ENCODE measurements around the gene DNAJC28. TPM values are rescaled to one million over a fixed set of nuclear protein-coding genes. Genes with fewer than 3 reads are reported as not detected.

Gene DNAJC28
- total RNA-seq, 4 donors from 2014 or later: 0.66 to 3.6 (median 1.7) TPM

DNA sequence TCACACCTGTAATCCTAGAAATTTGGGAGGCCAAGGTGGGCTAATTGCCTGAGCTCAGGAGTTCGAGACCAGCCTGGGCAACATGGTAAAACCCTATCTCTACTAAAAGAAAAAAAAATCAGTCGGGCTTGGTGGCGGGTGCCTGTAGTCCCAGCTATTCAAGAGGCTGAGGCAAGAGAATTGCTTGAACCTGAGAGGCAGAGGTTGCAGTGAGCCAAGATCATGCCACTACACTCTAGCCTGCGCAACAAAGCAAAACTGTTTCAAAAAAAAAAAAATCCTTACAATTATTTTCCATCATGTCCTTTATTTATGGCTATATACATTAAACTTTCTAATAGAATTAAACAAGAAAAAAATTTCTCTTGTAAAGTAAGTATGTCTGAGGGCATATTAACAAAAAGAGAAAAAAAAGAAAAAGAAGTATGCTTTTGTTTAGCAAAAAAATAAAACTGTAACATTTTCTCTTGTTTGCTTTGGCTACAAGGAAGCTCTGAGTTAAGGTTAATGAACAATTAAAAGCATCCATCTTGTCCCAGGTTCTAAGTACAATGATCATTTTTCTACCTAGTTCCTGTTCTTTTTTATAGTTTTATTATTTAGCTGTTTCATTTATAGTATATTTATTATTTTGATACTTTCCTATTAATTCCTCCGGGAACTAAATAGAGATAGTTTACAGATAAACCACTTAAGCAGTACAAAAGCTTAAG is 29.8 kb downstream of the DNAJC28 start:
- no peaks in the 10 kb centered on the region for H3K4me1 ChIP-seq
- 93 to 94% methylated on average over 5 of the region's 5 CpGs for WGBS, 2 donors
- no peaks in the 10 kb centered on the region for H3K27me3 ChIP-seq
- DNase-seq (ENCODE audit: low spot score in 2 of 2): no peak
- H3K9me3 ChIP-seq: no peaks in the 10 kb centered on the region
- TF ChIP-seq POLR2A (IDR thresholded peaks at IDR 0.05) (no peak), EP300 (IDR thresholded peaks at IDR 0.05) (no peak)
- TF ChIP-seq, protein P1, sequence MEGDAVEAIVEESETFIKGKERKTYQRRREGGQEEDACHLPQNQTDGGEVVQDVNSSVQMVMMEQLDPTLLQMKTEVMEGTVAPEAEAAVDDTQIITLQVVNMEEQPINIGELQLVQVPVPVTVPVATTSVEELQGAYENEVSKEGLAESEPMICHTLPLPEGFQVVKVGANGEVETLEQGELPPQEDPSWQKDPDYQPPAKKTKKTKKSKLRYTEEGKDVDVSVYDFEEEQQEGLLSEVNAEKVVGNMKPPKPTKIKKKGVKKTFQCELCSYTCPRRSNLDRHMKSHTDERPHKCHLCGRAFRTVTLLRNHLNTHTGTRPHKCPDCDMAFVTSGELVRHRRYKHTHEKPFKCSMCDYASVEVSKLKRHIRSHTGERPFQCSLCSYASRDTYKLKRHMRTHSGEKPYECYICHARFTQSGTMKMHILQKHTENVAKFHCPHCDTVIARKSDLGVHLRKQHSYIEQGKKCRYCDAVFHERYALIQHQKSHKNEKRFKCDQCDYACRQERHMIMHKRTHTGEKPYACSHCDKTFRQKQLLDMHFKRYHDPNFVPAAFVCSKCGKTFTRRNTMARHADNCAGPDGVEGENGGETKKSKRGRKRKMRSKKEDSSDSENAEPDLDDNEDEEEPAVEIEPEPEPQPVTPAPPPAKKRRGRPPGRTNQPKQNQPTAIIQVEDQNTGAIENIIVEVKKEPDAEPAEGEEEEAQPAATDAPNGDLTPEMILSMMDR (IDR thresholded peaks at IDR 0.05): no peak
- no peak overlapping the region for H3K4me3 ChIP-seq
- H3K36me3 ChIP-seq: peaks cover 0 to 57% (median 0%) of the 10 kb centered on the region in 3 donors
- H3K27ac ChIP-seq: no peak overlapping the region

DNA sequence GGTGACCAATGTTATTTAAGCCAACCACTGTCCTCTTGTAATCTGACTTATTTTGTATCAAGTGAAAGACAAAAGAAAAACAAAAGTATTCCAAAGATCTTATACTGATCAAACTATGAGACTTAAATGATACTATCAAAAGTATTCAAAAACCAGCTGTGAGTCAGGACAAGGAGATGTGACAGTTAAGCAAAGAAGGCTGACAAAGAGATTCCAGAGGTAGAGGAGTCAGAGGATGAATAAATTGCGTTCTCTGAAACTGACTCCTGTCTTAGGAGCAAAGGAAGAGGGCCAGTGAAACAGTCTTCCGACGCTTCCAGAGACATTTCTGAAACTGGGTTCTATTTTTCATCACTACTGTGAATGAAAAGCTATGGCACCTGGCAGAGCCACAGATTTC is 32.7 kb downstream of the DNAJC28 start:
- WGBS, 2 donors: 94% methylated on average over 3 of the region's 3 CpGs
- no peak for TF ChIP-seq EP300 (IDR thresholded peaks at IDR 0.05)
- TF ChIP-seq POLR2A (IDR thresholded peaks at IDR 0.05): no peak
- TF ChIP-seq, protein P1 (IDR thresholded peaks at IDR 0.05): no peak
- no peak overlapping the region for H3K4me3 ChIP-seq
- H3K9me3 ChIP-seq: no peaks in the 10 kb centered on the region
- no peak overlapping the region for H3K27ac ChIP-seq
- peaks cover 0 to 78% (median 0%) of the 10 kb centered on the region in 3 donors for H3K36me3 ChIP-seq
- DNase-seq (ENCODE audit: low spot score in 2 of 2): no peak
- H3K27me3 ChIP-seq: no peaks in the 10 kb centered on the region
- H3K4me1 ChIP-seq: no peaks in the 10 kb centered on the region

DNA sequence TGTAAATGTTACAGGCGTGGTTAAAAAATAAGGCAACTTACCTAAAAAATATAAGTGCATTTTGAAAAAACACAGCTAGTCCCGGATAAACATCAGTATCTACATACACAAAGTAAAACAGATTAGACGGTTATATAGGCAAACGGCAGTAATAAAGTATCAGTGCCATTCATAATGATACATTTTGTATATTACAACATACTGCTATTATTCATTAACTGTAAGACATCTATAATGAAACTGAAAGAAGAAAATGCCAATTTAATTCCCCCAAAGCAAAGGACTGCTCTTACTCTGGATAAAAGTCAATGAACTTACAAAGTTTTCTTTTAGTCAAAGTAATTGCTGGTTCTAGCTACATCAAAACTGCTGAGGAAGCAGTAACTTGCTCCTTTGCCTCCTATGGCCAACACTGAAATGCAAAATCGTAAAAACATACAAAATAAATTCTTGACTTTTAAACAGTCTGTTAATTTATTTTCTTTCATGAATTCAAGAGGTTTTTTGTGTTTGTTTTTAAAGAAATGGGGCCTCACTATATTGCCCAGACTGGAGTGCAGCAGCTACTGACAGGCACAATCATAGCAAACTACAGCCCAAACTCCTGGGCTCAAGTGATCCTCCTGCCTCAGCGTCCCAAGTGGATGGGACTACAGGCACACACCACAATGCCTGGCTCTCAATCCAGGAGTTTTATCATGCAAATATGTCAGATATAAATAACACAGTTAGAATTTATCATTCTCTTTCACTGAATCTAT is 35.6 kb downstream of the DNAJC28 start:
- Histone ChIP-seq H3K36me3 (peaks cover 0 to 88% (median 0%) of the 10 kb centered on the region in 3 donors), H3K4me1 (no peaks in the 10 kb centered on the region), H3K4me3 (no peak overlapping the region), H3K27me3 (no peaks in the 10 kb centered on the region), H3K9me3 (no peaks in the 10 kb centered on the region), H3K27ac (no peak overlapping the region)
- no peak for DNase-seq (ENCODE audit: low spot score in 2 of 2)
- TF ChIP-seq, protein P1 (IDR thresholded peaks at IDR 0.05): no peak
- TF ChIP-seq EP300 (IDR thresholded peaks at IDR 0.05): no peak
- no peak for TF ChIP-seq POLR2A (IDR thresholded peaks at IDR 0.05)
- WGBS, 2 donors: 73 to 77% methylated on average over 6 of the region's 6 CpGs

DNA sequence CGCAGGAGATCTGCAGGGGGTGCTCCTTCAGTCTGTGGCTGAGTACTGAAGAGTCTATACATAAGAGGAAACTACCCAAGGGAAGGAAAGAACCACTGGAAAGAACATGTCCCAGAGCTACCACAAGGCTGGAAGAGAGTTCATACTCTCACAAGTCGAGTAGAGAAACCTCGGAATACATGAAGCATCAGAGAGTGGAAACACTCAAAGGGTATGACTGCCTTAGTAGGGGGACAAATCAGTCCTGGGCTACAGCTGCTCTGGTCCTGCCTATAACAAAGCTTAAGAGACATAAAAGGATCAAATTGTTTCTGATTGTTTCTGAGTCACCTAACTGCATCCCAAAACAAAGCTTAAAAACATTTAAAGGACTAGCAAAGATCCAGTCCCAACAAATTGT is 39.2 kb downstream of the DNAJC28 start:
- Histone ChIP-seq H3K27me3 (no peaks in the 10 kb centered on the region), H3K36me3 (peaks cover 0 to 85% (median 2%) of the 10 kb centered on the region in 3 donors), H3K9me3 (no peaks in the 10 kb centered on the region), H3K4me3 (no peak overlapping the region), H3K27ac (no peak overlapping the region), H3K4me1 (no peaks in the 10 kb centered on the region)
- TF ChIP-seq POLR2A (IDR thresholded peaks at IDR 0.05) (no peak), EP300 (IDR thresholded peaks at IDR 0.05) (no peak)
- TF ChIP-seq, protein P1 (IDR thresholded peaks at IDR 0.05): no peak
- no peak for DNase-seq (ENCODE audit: low spot score in 2 of 2)
- 87 to 88% methylated on average over 3 of the region's 3 CpGs for WGBS, 2 donors

DNA sequence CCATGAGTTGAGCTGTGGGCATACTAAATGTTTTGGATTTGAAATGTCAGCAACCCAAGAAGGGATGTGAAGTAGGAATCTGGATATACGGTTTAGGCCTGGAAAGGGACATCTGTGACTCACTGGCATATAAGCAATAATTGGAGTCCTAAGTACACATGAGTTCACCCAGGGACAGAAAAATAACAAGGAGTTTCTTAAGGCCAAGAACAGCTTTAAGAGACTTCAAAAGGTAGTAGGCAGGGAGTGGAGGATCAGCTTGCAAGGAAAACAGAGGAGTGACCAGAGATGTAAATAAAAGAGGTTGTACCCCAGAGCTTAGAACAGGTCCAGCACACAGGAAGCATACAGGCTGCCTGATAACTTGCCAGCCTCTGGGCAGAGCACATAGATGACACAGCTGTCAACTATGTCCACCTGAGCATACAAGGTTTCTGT is 39.9 kb downstream of the DNAJC28 start:
- Histone ChIP-seq H3K9me3 (no peaks in the 10 kb centered on the region), H3K27me3 (no peaks in the 10 kb centered on the region), H3K36me3 (peaks cover 0 to 85% (median 2%) of the 10 kb centered on the region in 3 donors), H3K4me1 (no peaks in the 10 kb centered on the region), H3K27ac (no peak overlapping the region), H3K4me3 (no peak overlapping the region)
- TF ChIP-seq POLR2A (IDR thresholded peaks at IDR 0.05) (no peak), EP300 (IDR thresholded peaks at IDR 0.05) (no peak)
- TF ChIP-seq, protein P1 (IDR thresholded peaks at IDR 0.05): no peak
- WGBS, 2 donors: 71 to 83% methylated on average over 1 of the region's 1 CpG
- no peak for DNase-seq (ENCODE audit: low spot score in 2 of 2)
